Fibroblast of the conjunctiva (primary cell): Measurements from ENCODE around the gene ECT2L.

Experiments used
- DNase-seq: peaks from one replicate; pipeline ENCODE4 v3.0.0-alpha.2; 2010; ENCODE audit warnings: low read depth

The ECT2L gene

GRCh38 chr6:138795809-138796603 is at the start of gene ECT2L:
Gene ECT2L (plus strand): TSS chr6:138796087. CDS start chr6:138813275, 17,188 bp downstream.
- DNase-seq: peak; percentile 36

- DNase-seq: no peak
These were observed 43.9 kb upstream of the ECT2L start for GRCh38 chr6:138752017-138752416.

GRCh38 chr6:138757136-138757535 is 38.8 kb upstream of the ECT2L start:
- no peak for DNase-seq

GRCh38 chr6:138765896-138766655 is 29.8 kb upstream of the ECT2L start:
- DNase-seq: peak; percentile 14

GRCh38 chr6:138769102-138769676 is 26.7 kb upstream of the ECT2L start:
- DNase-seq: no peak

GRCh38 chr6:138772596-138773176 is 23.2 kb upstream of the ECT2L start:
- no peak for DNase-seq

- peak; percentile 87 for DNase-seq
These were observed 22.5 kb upstream of the ECT2L start, which contains the start of gene CCDC28A for GRCh38 chr6:138773177-138774091. Gene CCDC28A (plus strand): TSS chr6:138773769. CDS start chr6:138776121, 2,352 bp downstream.

GRCh38 chr6:138774370-138774769 is 21.5 kb upstream of the ECT2L start:
- no peak for DNase-seq

GRCh38 chr6:138776659-138777058 is 19.2 kb upstream of the ECT2L start:
- DNase-seq: no peak

GRCh38 chr6:138778331-138778730 is 17.6 kb upstream of the ECT2L start:
- DNase-seq: no peak

GRCh38 chr6:138782243-138782642 is 13.6 kb upstream of the ECT2L start:
- DNase-seq: no peak

GRCh38 chr6:138785079-138785478 is 10.8 kb upstream of the ECT2L start:
- DNase-seq: no peak

- DNase-seq: no peak
These were observed 9.9 kb upstream of the ECT2L start for GRCh38 chr6:138785980-138786379.

GRCh38 chr6:138787138-138787537 is 8.7 kb upstream of the ECT2L start:
- DNase-seq: no peak

- no peak for DNase-seq
These were observed 884 bp downstream of the ECT2L start for GRCh38 chr6:138796771-138797170.

- DNase-seq: no peak
These were observed 2.0 kb downstream of the ECT2L start for GRCh38 chr6:138797806-138798446.

- DNase-seq: no peak
These were observed 4.7 kb downstream of the ECT2L start for GRCh38 chr6:138800377-138801150.

GRCh38 chr6:138803331-138803730 is 7.4 kb downstream of the ECT2L start:
- no peak for DNase-seq

- DNase-seq: no peak
These were observed 8.0 kb downstream of the ECT2L start for GRCh38 chr6:138803861-138804260.
